ENCODE measurements around the gene ADAMTSL3.

- TF ChIP-seq CTCF (IDR thresholded peaks at IDR 0.05) (no peak), POLR2A (IDR thresholded peaks at IDR 0.05) (no peak)
Measured at GRCh38 chr15:83838763-83839162, 184.8 kb downstream of the ADAMTSL3 start.

All from heart left ventricle (tissue), 13 donors.